Ascending aorta (tissue), 2 donors: ENCODE data around the gene HNRNPUL2. TPM values are rescaled to one million over a fixed set of nuclear protein-coding genes. Genes with fewer than 3 reads are reported as not detected.

Experiments
- DNase-seq, 2 donors: peaks; one replicate each; pipeline ENCODE4 v3.0.0-alpha.2; 2019; ENCODE audit warnings: low spot score in 2 of 2
- H3K27ac ChIP-seq, 2 donors: fragments of 200-600 bp; sonication (generic); one replicate each; pipeline ENCODE4 v1.5.1; 2016 to 2017; ENCODE audit warnings: mild to moderate bottlenecking in 1 of 2
- H3K27me3 ChIP-seq: fragments of 200-600 bp; sonication (generic); one replicate; pipeline ENCODE4 v1.5.1; 2017
- H3K36me3 ChIP-seq, 2 donors: fragments of 200-600 bp; sonication (generic); one replicate each; pipeline ENCODE4 v1.5.1; 2016
- H3K4me1 ChIP-seq, 2 donors: fragments of 200-600 bp; sonication (generic); one replicate each; pipeline ENCODE4 v1.5.1; 2016 to 2017; ENCODE audit warnings: mild to moderate bottlenecking in 1 of 2
- H3K4me3 ChIP-seq, 2 donors: fragments of 200-600 bp; sonication (generic); one replicate each; pipeline ENCODE4 v1.5.1; 2016 to 2017; ENCODE audit warnings: mild to moderate bottlenecking in 1 of 2
- H3K9me3 ChIP-seq, 2 donors: fragments of 200-600 bp; sonication (generic); one replicate each; pipeline ENCODE4 v1.5.1; 2016
- intact Hi-C: fragments of 100-400 bp; cut with DNase I; formaldehyde crosslinking; loops from one replicate; pipeline ENCODE4 v1.15.1; 2023
- total RNA-seq: library from RNA; depleted of rRNA; stranded (reverse); fragments of >200 nt; gene quantifications from one replicate; pipeline ENCODE4 v1.1.0, GENCODE V29; 2016
- TF ChIP-seq, protein P1 (sequence below), 3 experiments: fragments of 200-600 bp in 2 of 3; fragments of 450-650 bp in 1 of 3; sonication (generic) in 2 of 3; IDR thresholded peaks; one replicate each; pipeline ENCODE4 v1.5.1; 2016 to 2019; ENCODE audit warnings: antibody characterized with exemption in 3 of 3, mild to moderate bottlenecking in 1 of 3, moderate library complexity in 1 of 3

The HNRNPUL2 gene
- total RNA-seq, 1 donor from 2014 or later = 14.6 TPM

GRCh38 chr11:62689421-62690183, 37.7 kb downstream of the HNRNPUL2 start, which contains the start of gene LRRN4CL:
Gene LRRN4CL, minus strand, starts transcription at chr11:62689530. Its CDS starts 1,022 bp downstream, at chr11:62688508.
- peak in 1 of 2 donors; percentile 83 for DNase-seq
- H3K27ac ChIP-seq = no peak within 1 kb of the TSS
- peak within 1 kb of the TSS; percentile 36 to 43 for H3K4me3 ChIP-seq

DNA sequence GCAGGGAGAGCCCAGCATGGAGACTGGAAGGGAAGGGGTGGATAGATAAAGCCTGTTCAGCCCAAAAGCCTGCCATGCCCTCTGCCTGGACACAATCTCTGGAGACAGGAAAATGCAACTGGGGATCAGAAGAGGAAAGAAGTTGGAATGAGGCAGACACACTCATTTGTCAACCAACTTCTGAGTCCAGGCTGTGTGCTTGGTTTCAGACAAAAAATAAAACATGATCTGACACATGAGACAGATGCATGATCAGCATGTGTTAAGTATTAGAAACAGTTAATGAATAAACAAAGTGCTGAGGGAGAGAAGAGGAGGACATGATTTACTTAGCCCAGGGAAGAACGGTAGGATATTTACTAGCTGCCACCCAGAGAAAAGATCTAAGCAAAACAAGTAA, 38.8 kb downstream of the HNRNPUL2 start:
- no peak overlapping the region for H3K27ac ChIP-seq
- no peaks in the 10 kb centered on the region for H3K27me3 ChIP-seq
- no peak for DNase-seq
- no peaks in the 10 kb centered on the region for H3K4me1 ChIP-seq
- no peaks in the 10 kb centered on the region for H3K9me3 ChIP-seq
- peak overlapping the region; percentile 36 to 43 for H3K4me3 ChIP-seq
- H3K36me3 ChIP-seq = peaks cover 25 to 33% of the 10 kb centered on the region in 2 donors
- intact Hi-C loops = no loop called here
- TF ChIP-seq, protein P1, sequence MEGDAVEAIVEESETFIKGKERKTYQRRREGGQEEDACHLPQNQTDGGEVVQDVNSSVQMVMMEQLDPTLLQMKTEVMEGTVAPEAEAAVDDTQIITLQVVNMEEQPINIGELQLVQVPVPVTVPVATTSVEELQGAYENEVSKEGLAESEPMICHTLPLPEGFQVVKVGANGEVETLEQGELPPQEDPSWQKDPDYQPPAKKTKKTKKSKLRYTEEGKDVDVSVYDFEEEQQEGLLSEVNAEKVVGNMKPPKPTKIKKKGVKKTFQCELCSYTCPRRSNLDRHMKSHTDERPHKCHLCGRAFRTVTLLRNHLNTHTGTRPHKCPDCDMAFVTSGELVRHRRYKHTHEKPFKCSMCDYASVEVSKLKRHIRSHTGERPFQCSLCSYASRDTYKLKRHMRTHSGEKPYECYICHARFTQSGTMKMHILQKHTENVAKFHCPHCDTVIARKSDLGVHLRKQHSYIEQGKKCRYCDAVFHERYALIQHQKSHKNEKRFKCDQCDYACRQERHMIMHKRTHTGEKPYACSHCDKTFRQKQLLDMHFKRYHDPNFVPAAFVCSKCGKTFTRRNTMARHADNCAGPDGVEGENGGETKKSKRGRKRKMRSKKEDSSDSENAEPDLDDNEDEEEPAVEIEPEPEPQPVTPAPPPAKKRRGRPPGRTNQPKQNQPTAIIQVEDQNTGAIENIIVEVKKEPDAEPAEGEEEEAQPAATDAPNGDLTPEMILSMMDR (IDR thresholded peaks at IDR 0.05) = no peak

More at GRCh38 chr11:62689421-62690183, 37.7 kb downstream of the HNRNPUL2 start, which contains the start of gene LRRN4CL:
- intact Hi-C loops = no loop called here
- Histone ChIP-seq H3K27me3 (no peaks in the 10 kb centered on the region), H3K9me3 (no peaks in the 10 kb centered on the region), H3K4me1 (no peaks in the 10 kb centered on the region), H3K36me3 (peaks cover 27 to 33% of the 10 kb centered on the region in 2 donors)
- TF ChIP-seq, protein P1 (IDR thresholded peaks at IDR 0.05) = no peak

DNA sequence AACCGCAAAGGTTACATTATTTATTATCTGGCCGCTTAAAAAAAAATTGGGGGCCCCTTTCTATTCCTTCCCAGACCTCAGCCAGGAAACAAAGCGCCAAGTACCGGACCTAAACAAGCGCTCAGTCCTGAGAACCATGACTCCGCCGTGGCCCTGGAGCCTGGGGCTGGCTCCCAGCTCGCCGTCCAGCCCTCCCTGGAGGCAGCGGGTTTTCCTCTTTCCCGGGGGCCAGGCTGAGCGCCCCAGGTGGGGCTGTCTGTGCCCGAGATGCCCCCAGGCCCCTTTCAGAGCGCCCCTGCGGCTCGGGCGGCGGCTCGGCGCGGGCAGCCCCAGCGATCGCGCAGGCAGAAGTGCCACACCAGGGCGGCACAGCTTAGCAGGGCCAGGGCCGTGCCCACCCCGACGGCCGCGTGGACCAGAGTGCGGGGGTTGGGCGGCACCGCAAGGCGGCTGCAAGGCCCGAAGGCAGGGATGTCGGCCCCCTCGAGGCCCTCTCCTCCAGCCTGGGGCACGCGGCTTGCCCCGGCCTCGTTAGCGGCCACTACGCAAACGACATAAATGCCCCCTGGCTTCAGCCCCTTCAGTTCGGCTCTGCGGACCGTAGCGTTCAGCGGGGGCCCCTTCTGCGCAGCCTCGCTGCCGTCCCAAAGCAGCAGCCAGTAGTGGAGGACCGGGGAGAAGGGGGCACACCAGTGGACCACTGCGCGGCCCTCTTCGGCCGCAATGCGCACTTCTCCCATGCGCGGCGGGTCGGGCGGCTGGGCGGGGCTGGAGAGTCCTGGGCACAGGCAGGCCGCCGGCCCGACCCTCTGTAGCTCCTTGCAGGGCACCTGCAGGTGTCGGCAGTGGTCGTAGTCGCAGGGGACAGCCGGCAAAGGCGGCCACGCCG, 39.5 kb downstream of the HNRNPUL2 start:
- H3K4me1 ChIP-seq = no peaks in the 10 kb centered on the region
- DNase-seq = no peak
- TF ChIP-seq, protein P1 (IDR thresholded peaks at IDR 0.05) = no peak
- H3K27ac ChIP-seq = no peak overlapping the region
- no peaks in the 10 kb centered on the region for H3K27me3 ChIP-seq
- H3K9me3 ChIP-seq = no peaks in the 10 kb centered on the region
- intact Hi-C loops = no loop called here
- peak overlapping the region; percentile 36 to 43 for H3K4me3 ChIP-seq
- peaks cover 25 to 30% of the 10 kb centered on the region in 2 donors for H3K36me3 ChIP-seq

DNA sequence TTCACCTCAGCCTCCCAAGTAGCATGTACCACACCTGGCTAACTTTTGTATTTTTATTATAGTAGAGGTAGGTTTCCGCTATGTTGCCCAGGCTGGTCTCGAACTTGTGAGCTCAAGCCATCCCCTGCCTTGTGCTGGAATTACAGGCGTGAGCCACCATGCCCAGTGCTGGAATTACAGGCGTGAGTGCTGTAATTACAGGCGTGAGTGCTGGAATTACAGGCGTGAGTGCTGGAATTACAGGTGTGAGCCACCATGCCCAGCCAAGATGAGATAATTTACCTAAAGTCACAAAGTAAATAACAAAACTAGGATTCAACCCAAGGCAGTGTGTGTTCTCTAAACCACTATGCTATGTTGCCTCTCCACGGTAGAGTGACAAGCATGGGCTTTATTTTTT, 44.7 kb downstream of the HNRNPUL2 start:
- H3K36me3 ChIP-seq = peaks cover 0 to under 1% of the 10 kb centered on the region in 2 donors
- H3K27ac ChIP-seq = no peak overlapping the region
- no peaks in the 10 kb centered on the region for H3K9me3 ChIP-seq
- no peak overlapping the region for H3K4me3 ChIP-seq
- intact Hi-C loops = no loop called here
- peaks cover 7 to 11% of the 10 kb centered on the region in 2 donors for H3K4me1 ChIP-seq
- H3K27me3 ChIP-seq = no peaks in the 10 kb centered on the region
- TF ChIP-seq, protein P1 (IDR thresholded peaks at IDR 0.05) = no peak
- no peak for DNase-seq

- intact Hi-C loops = no loop called here
- TF ChIP-seq, protein P1 (IDR thresholded peaks at IDR 0.05) = peak in 2 of 3 experiments; percentile 24 to 37
These were observed 46.4 kb downstream of the HNRNPUL2 start for GRCh38 chr11:62680825-62681240.

More at GRCh38 chr11:62680825-62681240, 46.4 kb downstream of the HNRNPUL2 start:
- Histone ChIP-seq H3K9me3 (no peaks in the 10 kb centered on the region), H3K4me1 (peaks cover 7 to 11% of the 10 kb centered on the region in 2 donors), H3K4me3 (no peak overlapping the region), H3K36me3 (peaks cover 14 to 17% of the 10 kb centered on the region in 2 donors), H3K27ac (no peak overlapping the region), H3K27me3 (no peaks in the 10 kb centered on the region)
- no peak for DNase-seq
